Measurements from ENCODE around the gene RAD51. TPM values are rescaled to one million over a fixed set of nuclear protein-coding genes. Genes with fewer than 3 reads are reported as not detected.

Gene RAD51
- total RNA-seq = 3.6 and 4.8 TPM in 2 replicates

DNA sequence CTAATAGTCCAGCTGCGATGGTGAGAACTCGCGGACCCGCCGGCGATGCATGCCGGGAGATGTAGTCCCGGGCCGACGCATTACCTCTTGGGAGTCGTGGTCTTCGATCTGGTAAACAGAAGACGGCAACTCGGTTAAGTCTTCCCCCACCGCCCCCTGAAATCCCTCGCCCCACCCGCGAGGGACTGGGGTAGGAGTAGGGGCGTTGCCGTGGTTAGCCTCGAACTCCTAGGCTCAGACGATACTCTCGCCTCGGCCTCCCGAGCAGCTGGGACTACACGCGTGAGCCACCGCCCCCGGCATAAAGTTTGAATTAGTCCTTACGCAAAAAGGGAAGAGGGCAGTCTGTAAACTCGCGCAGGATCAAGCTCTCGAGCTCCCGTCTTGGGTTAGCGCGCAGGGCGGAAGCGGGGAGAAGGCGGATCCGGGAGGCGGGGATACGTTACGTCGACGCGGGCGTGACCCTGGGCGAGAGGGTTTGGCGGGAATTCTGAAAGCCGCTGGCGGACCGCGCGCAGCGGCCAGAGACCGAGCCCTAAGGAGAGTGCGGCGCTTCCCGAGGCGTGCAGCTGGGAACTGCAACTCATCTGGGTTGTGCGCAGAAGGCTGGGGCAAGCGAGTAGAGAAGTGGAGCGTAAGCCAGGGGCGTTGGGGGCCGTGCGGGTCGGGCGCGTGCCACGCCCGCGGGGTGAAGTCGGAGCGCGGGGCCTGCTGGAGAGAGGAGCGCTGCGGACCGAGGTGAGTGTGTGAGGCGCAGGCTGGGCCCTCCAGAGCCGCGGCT, at the start of gene RAD51:
Gene RAD51 (plus strand): TSS at position 487 of the 781 bp plus-strand sequence. CDS start 3,585 bp downstream, outside the sequence.

GRCh38 chr15:40754883-40755811, 60.2 kb downstream of the RAD51 start, which contains the start of gene RMDN3:
TSS of gene RMDN3 (minus strand) at chr15:40755254. CDS start at chr15:40754783, 471 bp downstream.

DNA sequence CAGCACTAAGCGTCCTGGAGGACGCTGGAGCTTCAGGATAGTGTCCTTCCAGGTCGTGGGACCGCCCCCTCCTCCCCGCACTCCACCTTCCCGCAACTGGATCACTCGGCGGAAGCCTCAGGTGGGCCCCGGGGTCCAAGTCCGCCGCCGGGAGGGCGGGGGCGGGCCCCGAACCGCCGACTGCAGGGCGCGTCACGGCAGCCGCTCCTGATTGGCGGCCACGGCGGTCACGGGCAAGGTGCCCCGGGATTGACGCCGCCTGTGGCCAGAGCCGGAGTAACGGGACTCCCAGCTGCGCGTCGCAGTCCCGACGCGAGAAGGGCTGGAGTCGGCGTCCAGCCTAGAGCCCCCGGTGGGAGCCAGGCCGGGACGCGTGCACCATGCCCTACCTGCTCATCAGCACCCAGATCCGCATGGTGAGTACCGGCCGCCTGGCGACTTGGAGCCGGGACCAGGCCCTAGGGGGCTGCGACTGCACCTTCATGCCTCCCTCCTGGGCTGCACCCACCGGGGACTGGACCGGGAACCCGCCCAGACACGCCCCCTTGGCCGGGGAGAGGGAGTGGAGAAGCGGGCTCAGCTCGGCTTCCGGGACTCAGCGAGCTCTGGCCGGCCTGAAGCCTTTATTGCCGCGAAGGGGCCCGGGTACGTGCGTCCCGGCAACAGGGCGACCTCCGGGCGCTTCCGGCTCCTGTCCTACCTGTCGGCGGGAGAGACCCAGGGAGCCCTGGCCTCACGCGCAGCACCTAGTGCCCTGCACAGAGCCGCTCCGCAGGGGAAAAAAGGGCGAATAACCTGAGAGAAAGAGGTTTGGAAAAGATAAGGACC, 69.0 kb downstream of the RAD51 start, which contains the start of gene GCHFR:
Gene GCHFR (plus strand): TSS at position 268 of the 828 bp plus-strand sequence. CDS start 113 bp downstream, at position 381.

DNA sequence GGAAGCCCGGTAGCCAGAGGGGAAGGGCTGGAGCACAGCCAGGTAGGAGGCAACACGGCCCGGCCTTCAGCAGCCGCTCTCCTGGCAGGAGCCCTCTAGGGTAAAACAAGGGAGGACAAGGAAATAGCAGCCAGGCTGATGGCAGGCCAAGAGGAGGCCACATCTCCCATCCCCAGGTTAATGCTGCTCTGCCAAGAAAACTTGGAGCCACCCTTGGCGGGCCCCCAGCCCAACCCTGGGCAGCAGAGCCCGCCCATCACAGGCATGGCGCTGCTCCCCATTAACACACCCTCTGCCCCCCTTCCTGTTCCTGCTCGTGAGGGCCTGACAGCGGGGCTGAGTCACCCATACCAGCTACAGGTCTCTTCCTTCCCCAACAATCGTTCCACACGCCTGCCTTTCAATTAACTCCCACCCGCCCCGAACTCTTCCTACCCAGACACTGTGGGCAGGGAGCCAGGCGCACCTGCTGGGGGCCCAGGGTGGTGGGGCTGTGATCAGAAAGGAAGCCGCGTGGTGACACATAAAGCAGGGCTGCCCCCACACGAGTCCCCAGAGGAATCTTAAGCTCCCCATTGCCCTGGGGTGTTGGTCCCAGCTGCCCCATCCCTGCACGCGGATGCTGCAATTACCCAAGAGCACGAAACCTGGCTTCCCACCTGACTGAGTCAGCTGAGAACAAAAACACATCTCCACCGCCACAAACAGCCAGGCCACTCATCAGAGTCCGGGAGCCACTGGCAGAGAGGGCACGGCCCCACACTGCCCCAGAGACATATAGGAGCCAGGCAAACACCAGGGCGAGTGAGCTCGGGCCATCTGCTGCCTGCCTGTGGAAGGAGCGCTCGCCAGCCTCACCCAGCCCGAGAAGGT, 74.5 kb downstream of the RAD51 start, which contains the start of gene C15orf62:
Gene C15orf62 (plus strand): TSS at position 707 of the 873 bp plus-strand sequence. CDS start 516 bp downstream, outside the sequence.

Small RNA genes within 50 kb of the gene (small RNA-seq; reads per million reads assigned to genes)
- gene SUMO2P15 = not detected

Other genes with a start within 250 kb of the RAD51 start
- 18.6 and 20.6 TPM in 2 replicates for gene CHST14, start 224.2 kb upstream of the RAD51 start, total RNA-seq
- 16.0 and 24.2 TPM in 2 replicates for gene CCDC32, start 130.1 kb upstream of the RAD51 start, total RNA-seq
- 11.2 and 12.7 TPM in 2 replicates for gene RPUSD2, start 125.9 kb upstream of the RAD51 start, total RNA-seq
- 11.8 and 29.8 TPM in 2 replicates for gene KNL1, start 100.9 kb upstream of the RAD51 start, total RNA-seq
- gene RMDN3, start 60.1 kb downstream of the RAD51 start, total RNA-seq = 25.9 and 29.4 TPM in 2 replicates
- gene GCHFR, start 68.9 kb downstream of the RAD51 start, total RNA-seq = 14.7 and 18.3 TPM in 2 replicates
- gene C15orf62, start 74.8 kb downstream of the RAD51 start, total RNA-seq = 0.65 and 1.4 TPM in 2 replicates
- 25.2 and 26.0 TPM in 2 replicates for gene ZFYVE19, start 111.9 kb downstream of the RAD51 start, total RNA-seq
- 22.2 and 41.6 TPM in 2 replicates for gene DNAJC17, start 112.3 kb downstream of the RAD51 start, total RNA-seq
- gene PPP1R14D, start 133.5 kb downstream of the RAD51 start, total RNA-seq = not detected in 2 replicates
- gene SPINT1, start 148.9 kb downstream of the RAD51 start, total RNA-seq = 3.2 and 5.2 TPM in 2 replicates
- under 0.01 and 0.10 TPM in 2 replicates for gene RHOV, start 179.1 kb downstream of the RAD51 start, total RNA-seq
- 63.1 and 64.7 TPM in 2 replicates for gene VPS18, start 199.3 kb downstream of the RAD51 start, total RNA-seq
- 80.4 and 101 TPM in 2 replicates for gene DLL4, start 234.2 kb downstream of the RAD51 start, total RNA-seq